Activated gamma-delta T cell (primary cell): ENCODE measurements around the gene ZFP42.
"Not testable (repeated sequence)": the region's sequence is repeated elsewhere in the genome, so short reads cannot be mapped to it uniquely, and the experiment has no call there.

ENCODE experiments used
- DNase-seq: peaks from one replicate; lab custom pipeline; 2025; lab: John Stamatoyannopoulos, UW

Gene ZFP42

DNA sequence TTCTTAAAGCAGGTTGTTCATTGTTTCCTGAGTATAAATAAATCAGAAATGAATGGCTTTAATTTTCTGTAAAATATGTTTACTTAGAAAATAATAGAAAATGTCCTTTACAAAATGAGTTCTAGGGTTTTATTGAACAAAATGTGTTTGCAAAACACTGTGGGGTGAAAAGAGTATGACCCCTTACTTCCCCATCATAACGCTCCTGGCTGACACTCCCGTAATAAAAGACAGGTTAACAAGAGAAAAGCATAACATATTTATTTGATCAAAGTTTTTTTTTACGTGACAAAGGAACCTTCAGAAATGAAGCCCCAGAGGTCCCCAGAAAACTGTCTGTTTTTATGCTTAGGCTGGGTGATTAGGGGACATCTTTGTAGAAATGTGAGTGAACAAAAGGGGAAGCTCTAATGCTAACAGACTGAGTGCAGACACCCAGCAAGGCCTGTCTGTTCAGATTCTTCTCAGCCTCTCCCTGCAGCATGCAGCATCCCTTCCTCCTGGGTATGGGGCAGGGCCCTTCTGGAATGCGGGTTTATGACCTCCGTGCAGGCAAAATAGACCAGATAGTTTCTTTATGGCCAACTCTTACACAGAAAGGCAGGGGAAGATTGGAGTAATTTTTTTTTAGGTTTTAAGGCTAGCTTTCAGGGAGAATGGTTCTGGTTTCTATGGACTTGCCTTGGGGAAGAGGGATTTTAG, 26.1 kb downstream of the ZFP42 start:
- no peak for DNase-seq

DNA sequence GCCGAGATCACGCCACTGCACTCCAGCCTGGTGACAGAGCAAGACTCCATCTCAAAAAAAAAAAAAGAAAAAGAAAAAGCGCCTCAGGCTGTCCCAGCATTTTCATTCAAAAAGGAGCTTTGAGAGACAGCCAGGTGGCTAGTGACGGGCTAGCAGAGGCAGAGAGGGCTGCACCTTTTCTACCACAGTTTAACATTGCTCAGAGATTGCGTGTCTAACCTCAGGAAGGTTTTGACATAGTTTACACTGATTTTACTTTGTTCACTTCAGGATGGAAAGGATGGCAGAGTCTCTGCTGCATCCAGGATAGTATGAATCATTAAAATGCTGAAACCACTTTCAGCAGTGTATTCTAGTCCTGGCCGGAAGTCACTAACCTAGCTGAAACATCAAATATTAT, 28.1 kb downstream of the ZFP42 start:
- DNase-seq = no peak

DNA sequence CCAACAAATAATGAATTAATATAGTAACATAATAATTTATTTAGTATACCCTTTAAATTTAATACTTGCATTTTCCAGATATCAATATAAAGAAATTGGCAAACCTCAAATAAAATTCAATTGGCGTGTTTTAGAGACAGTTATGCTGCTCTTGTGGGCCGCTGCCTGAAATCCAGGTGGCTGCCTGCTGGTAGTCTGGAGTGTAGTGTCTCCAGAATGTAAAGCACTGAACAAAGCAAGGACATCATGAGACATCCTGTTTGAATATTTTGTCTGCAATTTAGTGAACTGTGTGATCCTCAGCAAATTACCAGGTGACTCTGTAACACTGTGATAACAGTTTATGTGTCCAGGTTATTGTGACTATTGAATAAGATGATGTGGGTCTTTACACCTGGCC, 29.9 kb downstream of the ZFP42 start:
- no peak for DNase-seq

DNA sequence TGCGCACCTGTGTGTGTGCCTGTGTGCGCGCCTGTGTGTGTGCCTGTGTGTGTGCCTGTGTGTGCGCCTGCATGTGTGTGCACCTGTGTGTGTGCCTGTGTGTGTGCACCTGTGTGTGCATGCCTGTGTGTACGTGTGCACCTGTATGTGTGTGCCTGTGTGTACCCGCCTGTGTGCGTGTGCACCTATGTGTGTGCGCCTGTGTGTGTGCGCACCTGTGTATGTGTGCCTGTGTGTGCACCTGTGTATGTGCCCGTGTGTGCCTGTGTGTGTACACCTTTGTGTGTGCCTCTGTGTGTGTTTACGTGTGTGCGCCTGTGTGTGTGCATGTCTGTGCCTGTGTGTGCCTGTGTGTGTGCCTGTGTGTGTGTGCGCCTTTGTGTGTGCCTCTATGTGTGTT, 33.5 kb downstream of the ZFP42 start:
- no peak for DNase-seq

DNA sequence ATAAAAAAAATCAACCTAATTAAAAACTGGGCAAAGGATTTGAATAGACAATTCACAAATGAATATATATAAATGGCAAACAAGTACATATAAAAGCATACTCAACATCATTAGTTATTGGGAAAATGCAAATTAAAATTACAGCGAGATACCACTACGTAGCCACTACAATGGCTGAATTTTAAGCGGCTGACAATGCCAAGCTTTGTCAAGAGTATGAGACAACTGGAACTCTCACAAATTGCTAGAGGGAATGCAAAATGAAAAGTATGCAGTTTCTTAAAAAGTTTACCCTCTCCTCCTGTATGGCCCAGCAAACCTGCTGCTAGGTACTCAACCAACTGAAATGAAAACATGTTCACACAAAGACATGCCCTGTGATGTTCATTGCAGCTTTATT, 34.8 kb downstream of the ZFP42 start:
- DNase-seq = no peak

DNA sequence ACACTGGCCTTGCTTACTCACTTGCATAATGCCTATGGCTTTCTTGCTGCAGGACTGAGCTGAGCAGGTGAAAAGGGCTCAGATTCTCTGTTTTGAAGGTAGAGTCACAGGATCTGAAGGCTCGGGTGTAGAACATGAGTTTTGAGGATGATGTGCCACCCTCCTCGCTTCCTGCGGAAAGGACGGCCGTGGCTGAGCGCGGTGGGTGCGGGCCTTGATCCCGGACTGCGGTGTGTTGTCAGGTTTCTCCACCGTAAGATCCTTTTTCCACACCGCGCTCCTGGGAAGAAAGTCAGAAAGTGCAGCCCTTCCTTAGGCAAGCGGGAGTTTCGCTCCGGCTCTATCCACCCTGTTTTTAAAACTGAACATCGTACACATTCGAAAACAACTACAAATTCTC, 36.2 kb downstream of the ZFP42 start:
- DNase-seq = no peak

DNA sequence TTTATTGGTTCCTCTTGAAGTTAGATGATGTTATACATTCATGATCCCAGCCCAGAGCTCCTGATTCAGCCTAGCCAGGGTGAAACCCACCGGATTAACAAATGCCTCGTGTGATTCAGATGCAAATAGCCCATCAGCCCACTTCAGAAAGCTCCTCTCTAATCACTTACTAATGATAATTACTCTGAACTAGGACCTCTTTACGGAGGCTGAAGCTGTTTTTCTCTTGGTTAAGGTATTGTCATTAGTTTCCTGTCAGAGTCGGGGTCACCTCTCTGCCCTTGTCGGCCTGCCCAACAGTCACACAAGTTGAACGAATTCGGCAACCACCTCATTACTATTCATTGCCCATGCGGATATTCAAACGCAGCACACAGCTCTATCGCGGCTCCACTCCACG, 36.6 kb downstream of the ZFP42 start:
- DNase-seq = no peak

DNA sequence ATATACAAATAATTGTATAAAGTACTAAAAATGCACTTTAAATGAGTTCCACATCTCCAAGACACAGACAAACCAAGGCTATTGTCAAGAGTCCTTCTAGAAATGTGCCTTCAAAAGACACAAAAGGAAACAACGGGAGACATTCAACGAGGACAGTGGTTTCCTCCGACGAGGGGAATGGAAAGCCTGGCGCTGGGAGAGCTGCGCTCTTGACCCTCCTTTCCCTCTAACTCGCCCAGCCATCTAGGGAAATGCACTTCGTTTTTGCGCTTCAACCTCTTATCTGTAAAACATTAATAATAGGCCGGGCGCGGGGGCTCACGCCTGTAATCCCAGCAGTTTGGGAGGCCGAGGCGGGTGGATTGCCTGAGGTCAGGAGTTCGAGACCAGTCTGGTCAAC, 37.0 kb downstream of the ZFP42 start:
- DNase-seq = no peak

DNA sequence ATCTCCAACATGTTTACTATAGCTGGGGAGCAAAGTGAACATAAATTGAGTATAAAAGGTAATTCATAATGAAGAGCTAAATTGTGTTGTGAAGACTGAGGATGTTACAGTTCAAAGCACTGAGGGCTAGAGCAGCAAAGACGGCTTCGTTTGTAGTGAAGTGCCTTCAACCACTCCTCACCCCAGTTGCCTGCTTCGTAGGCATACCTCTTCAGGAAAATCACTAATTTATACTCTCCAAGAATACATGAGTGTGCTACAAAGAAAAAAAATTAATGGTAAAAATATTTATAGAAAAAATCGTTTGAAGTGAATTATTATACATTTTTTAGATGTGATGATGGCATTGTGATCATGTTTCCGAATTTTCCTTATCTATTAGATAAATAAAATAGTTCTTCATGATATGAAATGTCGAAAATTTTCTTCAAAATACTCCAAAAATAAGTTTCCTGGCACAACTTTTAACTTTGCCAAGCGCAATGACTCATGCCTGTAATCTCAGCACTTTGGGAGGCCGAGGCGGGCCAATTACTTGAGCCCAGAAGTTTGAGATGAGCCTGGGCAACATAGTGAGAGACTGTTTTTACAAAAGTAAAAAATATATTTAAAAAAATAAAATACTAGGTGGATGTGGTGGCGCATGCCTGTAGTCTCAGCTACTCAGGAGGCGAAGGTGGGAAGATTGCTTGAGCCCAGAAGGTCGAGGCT, 41.6 kb downstream of the ZFP42 start:
- no peak for DNase-seq

DNA sequence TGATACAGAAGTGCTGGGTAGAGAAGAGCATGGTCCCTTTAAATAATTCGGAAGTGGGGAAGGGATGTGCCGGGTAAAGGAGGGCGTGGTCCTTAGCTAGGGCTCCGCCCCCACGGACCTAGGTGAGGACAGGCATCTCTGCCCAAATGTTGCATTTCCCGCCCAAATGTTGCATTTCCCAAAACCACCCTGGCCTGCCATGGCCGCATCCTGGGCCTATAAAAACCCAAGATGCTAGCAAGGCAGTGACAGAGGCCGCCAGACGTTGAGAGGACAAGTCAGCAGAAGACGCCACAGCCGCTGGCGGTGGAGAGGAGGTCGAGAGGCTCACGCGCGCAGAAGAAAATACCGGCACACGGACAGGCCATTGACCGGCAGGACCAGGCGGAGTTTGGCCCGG, 46.1 kb downstream of the ZFP42 start:
- DNase-seq = no peak

DNA sequence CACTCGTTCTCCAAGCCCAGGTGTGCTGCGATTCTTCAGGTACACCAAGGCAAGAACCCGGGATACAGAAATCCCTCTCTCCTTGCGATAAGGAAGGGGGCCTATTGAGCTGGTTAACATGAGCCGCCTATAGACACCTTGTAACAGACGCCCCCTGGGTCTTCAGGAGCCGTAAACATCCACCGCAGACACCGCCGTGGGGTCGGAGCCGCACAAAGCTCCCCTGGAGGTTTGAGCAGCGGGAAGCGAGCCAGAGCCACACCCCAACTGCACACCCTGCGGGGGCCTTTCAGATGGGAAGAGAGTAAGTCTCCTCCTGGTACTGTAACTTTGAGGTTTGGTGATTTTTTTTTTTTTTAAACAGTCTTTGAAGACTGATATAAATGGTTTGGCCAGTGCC, 46.6 kb downstream of the ZFP42 start:
- no peak for DNase-seq

DNA sequence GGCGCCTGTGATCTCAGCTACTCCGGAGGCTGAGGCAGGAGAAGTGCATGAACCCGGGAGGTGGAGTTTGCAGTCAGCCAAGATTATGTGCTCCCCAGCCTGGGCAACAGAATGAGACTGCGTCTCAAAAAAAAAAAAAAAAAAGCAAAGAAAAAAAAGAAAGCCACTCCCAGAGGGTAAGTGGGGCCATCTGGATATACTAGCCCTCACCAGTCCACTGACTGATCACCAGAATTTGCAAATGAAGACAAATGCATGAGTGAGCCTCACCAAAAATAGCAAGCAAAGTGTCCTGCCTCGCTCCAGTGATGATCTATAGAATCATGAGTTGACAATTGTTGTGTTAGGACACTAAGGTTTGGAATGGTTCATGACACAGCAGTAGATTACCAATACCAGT, 47.6 kb downstream of the ZFP42 start:
- DNase-seq = no peak

DNA sequence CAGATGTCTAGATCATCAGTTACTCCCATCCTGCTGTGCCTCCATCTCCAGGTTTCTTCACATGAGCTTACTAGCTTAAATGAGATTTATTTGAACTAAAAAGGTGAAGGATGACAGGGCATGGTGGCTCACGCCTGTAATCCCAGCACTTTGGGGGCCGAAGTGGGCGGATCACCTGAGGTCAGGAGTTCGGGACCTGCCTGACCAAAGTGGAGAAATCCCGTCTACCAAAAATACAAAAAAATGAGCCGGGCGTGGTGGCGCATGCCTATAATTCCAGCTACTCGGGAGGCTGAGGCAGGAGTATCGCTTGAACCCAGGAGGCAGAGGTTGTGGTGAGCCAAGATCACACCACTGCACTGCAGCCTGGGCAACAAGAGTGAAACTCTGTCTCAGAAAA, 49.9 kb downstream of the ZFP42 start:
- DNase-seq = not testable (repeated sequence)

DNA sequence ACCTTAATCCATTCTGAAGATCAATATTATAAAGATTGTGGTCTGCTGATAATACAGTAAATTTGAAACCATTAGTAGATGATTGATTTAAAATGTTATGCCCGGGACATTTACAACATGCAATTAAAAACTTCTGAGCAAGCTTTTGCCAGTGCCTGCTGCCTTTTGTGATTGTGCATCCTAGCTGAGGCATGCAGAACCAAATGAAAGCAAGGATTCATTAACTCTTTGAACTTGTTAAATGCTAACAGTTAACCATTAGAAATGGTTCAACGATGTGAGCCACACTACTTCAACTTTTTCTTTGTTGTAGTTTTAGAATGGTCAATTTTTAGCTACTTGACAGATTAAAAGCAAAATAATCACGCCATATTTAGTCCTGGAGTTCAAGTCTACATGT, 51.1 kb downstream of the ZFP42 start:
- DNase-seq = no peak

DNA sequence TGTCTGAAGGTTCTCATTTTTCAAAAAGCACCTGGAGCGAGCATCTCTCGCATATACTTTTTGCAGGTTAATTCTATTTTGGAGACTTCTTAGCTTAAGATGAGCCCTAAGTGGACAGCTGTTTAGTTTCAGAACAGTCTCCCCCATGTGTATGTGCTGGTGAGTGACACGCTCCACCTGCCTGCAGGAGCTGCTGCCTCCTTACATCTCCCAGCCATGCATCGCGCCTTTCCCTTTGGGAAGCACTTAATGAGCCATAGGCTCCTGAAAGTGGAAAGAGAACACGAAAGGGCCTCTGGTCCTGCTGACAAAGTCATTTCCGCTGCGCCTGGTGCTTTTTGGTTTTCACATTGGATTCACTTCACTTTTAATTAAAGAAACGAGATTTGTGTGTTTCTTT, 57.7 kb downstream of the ZFP42 start:
- no peak for DNase-seq
